NT2/D1 (cell line): ENCODE results near the gene TENT4A.
"Not testable (repeated sequence)": the region's sequence is repeated elsewhere in the genome, so short reads cannot be mapped to it uniquely, and the experiment has no call there.

ENCODE experiments used
- DNase-seq: peaks from one replicate; pipeline ENCODE4 v3.0.0-alpha.2; 2011; ENCODE audit warnings: low read depth, low spot score
- H3K27me3 ChIP-seq: 2 replicates; pipeline ENCODE4 v1.6.0; 2011; ENCODE audit warnings: mild to moderate bottlenecking; ENCODE audit not compliant: insufficient read length, insufficient read depth
- H3K36me3 ChIP-seq: 2 replicates; pipeline ENCODE4 v1.6.1; 2011; ENCODE audit warnings: mild to moderate bottlenecking, low read length, mixed read lengths; ENCODE audit not compliant: insufficient read depth, insufficient read length
- H3K4me1 ChIP-seq: 2 replicates; pipeline ENCODE4 v1.5.1; 2011; ENCODE audit not compliant: insufficient read depth, insufficient read length
- H3K4me3 ChIP-seq: 2 replicates; pipeline ENCODE4 v1.5.1; 2011; ENCODE audit warnings: low read depth; ENCODE audit not compliant: insufficient read length
- H3K9ac ChIP-seq: 2 replicates; pipeline ENCODE4 v1.6.0; 2011; ENCODE audit warnings: low read depth; ENCODE audit not compliant: insufficient read length
- H3K9me3 ChIP-seq: 2 replicates; pipeline ENCODE4 v1.5.1; 2011; ENCODE audit warnings: mild to moderate bottlenecking, low read length; ENCODE audit not compliant: insufficient read depth
- SUZ12 ChIP-seq: IDR thresholded peaks from 2 replicates; pipeline ENCODE4 v1.6.1; 2011; ENCODE audit not compliant: insufficient read length, insufficient read depth; ENCODE audit errors: extremely low read depth
- YY1 ChIP-seq: IDR thresholded peaks from 2 replicates; pipeline ENCODE4 v1.6.1; 2011; ENCODE audit not compliant: insufficient read length, insufficient read depth
- ZNF274 ChIP-seq: IDR thresholded peaks from 2 replicates; pipeline ENCODE4 v1.6.1; 2011; ENCODE audit warnings: mild to moderate bottlenecking, low read depth, low read length

The TENT4A gene

DNA sequence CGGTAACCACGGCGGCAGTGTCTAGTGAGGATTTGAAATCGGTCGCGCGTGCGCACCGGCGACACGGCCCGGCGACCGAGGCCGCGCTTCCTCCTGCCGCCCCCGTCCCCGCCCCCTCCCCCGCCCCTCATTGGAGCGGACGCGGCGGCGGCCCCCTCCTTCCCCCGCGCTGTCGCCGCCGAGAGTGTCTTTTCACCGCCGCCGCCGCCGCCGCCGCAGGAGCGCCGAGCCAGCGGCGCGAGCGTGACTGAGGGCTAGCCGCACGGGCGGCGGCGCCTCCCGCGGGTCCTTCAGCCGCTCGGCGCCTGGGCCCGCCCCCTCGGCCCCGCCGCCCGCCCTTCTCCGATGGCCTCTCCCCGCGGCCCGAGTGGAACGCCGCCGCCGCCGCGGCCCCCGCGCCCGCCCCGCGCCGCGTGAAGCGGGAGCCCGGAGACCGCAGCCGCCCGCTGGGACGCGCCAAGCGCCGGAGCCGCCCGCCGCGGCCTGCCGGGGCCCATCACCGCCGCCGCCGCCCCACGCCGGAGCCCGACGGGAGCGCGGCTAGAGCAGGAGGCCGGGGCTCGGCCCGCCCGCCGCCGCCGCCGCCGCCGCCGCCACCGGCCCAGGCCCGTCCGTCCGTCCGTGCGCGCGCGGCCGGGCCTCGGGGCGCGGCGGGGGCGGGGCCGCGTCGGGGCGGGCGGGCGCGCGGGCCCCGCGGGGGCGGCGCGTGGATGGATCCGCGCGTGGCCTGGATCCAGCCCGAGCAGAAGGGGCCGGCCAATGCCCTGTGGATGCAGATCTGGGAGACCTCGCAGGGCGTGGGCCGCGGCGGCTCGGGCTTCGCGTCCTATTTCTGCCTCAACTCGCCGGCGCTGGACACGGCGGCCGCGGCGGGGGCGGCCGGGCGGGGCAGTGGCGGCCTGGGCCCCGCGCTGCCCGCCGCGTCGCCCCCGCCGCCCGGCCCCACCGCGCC is at the start of gene TENT4A:
TENT4A (plus strand) TSS at position 159 of the 952 bp plus-strand sequence; CDS start at position 711, 552 bp downstream.
- Histone ChIP-seq H3K27me3 (peaks cover 10% of the 10 kb centered on the region), H3K4me3 (peak within 1 kb of the TSS; percentile 64), H3K9me3 (no peaks in the 10 kb centered on the region), H3K4me1 (peaks cover 5% of the 10 kb centered on the region), H3K9ac (peak within 1 kb of the TSS; percentile 91), H3K36me3 (peaks cover 28% of the 10 kb centered on the region)
- no peak for TF ChIP-seq SUZ12
- no peak for TF ChIP-seq YY1
- no peak for TF ChIP-seq ZNF274
- no peak for DNase-seq

DNA sequence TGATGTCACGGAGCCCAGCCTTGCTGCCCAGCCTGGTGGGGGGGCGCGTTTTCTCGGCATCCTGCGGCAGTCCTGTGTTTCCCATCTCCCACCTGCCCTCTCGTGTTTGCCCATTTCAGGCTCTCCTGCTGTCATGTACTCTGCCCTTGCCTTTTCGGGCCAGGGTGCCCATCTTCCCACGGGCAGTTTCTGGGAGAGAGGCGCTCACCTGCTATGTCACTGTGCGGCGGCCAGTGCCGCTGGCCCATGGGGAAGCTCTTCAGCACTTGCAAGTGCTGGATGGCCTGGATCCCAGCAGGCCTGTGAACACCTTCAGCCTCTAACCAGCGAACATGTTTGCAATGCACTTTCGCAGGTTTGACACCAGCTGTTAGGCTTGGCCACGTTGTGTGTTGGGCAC is 46.5 kb upstream of the TENT4A start:
- no peak overlapping the region for H3K4me3 ChIP-seq
- no peaks in the 10 kb centered on the region for H3K4me1 ChIP-seq
- peaks cover 45% of the 10 kb centered on the region for H3K36me3 ChIP-seq
- H3K27me3 ChIP-seq = no peaks in the 10 kb centered on the region
- H3K9me3 ChIP-seq = no peaks in the 10 kb centered on the region
- H3K9ac ChIP-seq = no peak overlapping the region
- TF ChIP-seq YY1 (no peak), ZNF274 (no peak), SUZ12 (no peak)
- no peak for DNase-seq

DNA sequence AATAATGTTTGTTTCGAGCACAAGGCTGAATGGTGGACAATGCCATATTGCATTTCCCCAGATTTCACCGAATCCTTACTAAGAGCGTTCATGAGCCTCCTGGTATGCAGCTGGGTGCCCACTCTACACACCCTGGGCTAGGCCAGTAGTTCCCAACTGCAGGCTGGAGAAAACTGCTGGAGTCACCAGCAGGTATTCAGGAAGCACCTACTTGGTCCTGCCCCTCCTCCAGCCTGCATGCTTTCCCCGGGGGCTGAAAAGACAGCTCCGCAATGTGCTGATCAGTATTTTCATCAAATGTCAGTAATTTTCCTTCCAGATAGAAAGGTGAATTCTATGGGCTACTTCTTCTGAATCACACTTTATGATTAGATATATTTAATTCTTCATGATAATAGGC is 45.6 kb upstream of the TENT4A start:
- H3K4me1 ChIP-seq = no peaks in the 10 kb centered on the region
- no peak overlapping the region for H3K4me3 ChIP-seq
- peaks cover 38% of the 10 kb centered on the region for H3K36me3 ChIP-seq
- no peak for DNase-seq
- no peaks in the 10 kb centered on the region for H3K27me3 ChIP-seq
- H3K9me3 ChIP-seq = no peaks in the 10 kb centered on the region
- H3K9ac ChIP-seq = no peak overlapping the region
- TF ChIP-seq ZNF274 (no peak), SUZ12 (no peak), YY1 (no peak)

- H3K4me1 ChIP-seq, H3K9me3 ChIP-seq, DNase-seq, H3K4me3 ChIP-seq, H3K9ac ChIP-seq, H3K27me3 ChIP-seq: not testable (repeated sequence)
- peaks cover 30% of the 10 kb centered on the region for H3K36me3 ChIP-seq
Measured at GRCh38 chr5:6668717-6669116, 44.5 kb upstream of the TENT4A start.

- Histone ChIP-seq H3K27me3 (no peaks in the 10 kb centered on the region), H3K36me3 (peaks cover 12% of the 10 kb centered on the region), H3K9me3 (peaks cover 6% of the 10 kb centered on the region; the same call in 1 of the 2 replicates), H3K9ac (no peak overlapping the region), H3K4me3 (no peak overlapping the region), H3K4me1 (no peaks in the 10 kb centered on the region)
- TF ChIP-seq YY1 (no peak), ZNF274 (no peak), SUZ12 (no peak)
- no peak for DNase-seq
Measured at GRCh38 chr5:6673031-6673430, 40.2 kb upstream of the TENT4A start.

DNA sequence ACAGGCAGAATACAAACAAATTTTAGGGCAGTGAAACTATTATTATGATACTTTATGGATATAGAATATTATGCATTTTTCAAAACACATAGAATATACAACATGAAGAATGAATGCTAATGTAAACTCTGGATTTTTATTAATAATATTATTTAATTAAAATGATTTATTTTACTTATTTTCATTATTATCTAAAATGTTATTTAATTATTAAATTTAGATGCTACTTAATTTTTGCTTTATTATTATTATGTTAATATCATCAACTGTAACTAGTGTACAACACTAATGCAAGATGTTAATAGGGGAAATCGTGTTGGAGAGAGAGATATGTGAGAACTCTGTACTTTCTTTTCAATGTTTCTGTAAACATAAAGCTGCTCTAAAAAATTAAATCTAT is 39.3 kb upstream of the TENT4A start:
- no peak for TF ChIP-seq ZNF274
- no peak for TF ChIP-seq YY1
- TF ChIP-seq SUZ12 = no peak
- Histone ChIP-seq H3K27me3 (no peaks in the 10 kb centered on the region), H3K36me3 (peaks cover 9% of the 10 kb centered on the region), H3K4me3 (no peak overlapping the region), H3K9ac (no peak overlapping the region), H3K9me3 (peaks cover 6% of the 10 kb centered on the region; the same call in 1 of the 2 replicates), H3K4me1 (no peaks in the 10 kb centered on the region)
- no peak for DNase-seq

GRCh38 chr5:6674421-6674820 is 38.8 kb upstream of the TENT4A start:
- Histone ChIP-seq H3K4me1 (no peaks in the 10 kb centered on the region), H3K36me3 (peaks cover 9% of the 10 kb centered on the region), H3K27me3 (no peaks in the 10 kb centered on the region), H3K9me3 (peaks cover 6% of the 10 kb centered on the region; the same call in 1 of the 2 replicates), H3K9ac (no peak overlapping the region), H3K4me3 (no peak overlapping the region)
- TF ChIP-seq SUZ12 (no peak), YY1 (no peak), ZNF274 (no peak)
- DNase-seq = no peak
